Right lobe of liver (tissue), 4 donors: ENCODE measurements around the gene PPOX.

ENCODE experiments used
- POLR2A ChIP-seq: fragments of 450-650 bp; IDR thresholded peaks from one replicate; pipeline ENCODE4 v1.6.1; 2017; ENCODE audit warnings: antibody characterized with exemption, mild to moderate bottlenecking
- TF ChIP-seq, protein P1 (sequence below), 4 donors: fragments of 200-600 bp in 3 of 4; fragments of 450-650 bp in 1 of 4; IDR thresholded peaks; one replicate each; pipeline versions ENCODE4 v1.5.1 to v1.8.0; 2016 to 2022; ENCODE audit warnings: antibody characterized with exemption in 4 of 4, mild to moderate bottlenecking in 2 of 4
- donor health status: DM: no; HTN: no; CAD: no.
- donor health status: DM: no; HTN: no; CAD: no.
- donor health status: DM: no; HTN: yes; CAD: no.

DNA sequence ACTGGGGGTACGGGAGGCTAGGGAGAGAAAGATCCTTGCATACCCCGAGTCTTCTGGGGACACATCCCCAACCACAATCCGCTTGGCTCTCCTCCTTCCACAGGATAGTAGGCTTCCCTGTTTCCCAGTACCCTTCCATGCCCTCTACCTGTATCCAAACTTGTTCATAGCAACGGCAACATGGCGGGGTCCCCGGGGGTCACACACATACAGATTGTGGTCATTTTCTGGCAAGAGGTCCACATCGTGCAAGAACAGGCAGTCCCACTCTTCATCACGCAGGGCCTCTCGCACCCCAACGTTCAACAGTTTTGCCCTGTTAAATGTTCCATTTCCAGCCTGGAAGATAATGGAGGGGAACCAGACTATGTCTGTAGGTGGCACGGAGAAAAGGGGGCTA, 7.5 kb downstream of the PPOX start:
- TF ChIP-seq, protein P1, sequence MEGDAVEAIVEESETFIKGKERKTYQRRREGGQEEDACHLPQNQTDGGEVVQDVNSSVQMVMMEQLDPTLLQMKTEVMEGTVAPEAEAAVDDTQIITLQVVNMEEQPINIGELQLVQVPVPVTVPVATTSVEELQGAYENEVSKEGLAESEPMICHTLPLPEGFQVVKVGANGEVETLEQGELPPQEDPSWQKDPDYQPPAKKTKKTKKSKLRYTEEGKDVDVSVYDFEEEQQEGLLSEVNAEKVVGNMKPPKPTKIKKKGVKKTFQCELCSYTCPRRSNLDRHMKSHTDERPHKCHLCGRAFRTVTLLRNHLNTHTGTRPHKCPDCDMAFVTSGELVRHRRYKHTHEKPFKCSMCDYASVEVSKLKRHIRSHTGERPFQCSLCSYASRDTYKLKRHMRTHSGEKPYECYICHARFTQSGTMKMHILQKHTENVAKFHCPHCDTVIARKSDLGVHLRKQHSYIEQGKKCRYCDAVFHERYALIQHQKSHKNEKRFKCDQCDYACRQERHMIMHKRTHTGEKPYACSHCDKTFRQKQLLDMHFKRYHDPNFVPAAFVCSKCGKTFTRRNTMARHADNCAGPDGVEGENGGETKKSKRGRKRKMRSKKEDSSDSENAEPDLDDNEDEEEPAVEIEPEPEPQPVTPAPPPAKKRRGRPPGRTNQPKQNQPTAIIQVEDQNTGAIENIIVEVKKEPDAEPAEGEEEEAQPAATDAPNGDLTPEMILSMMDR (IDR thresholded peaks at IDR 0.05) = no peak
- no peak for TF ChIP-seq POLR2A
